Left renal cortex interstitium (tissue), 4 donors: ENCODE results near the gene STPG3. TPM values are rescaled to one million over a fixed set of nuclear protein-coding genes. Genes with fewer than 3 reads are reported as not detected.

Experiments
- DNase-seq, 4 donors: peaks; one replicate each; pipeline ENCODE4 v3.0.0-alpha.2; 2013; ENCODE audit warnings: low read depth in 4 of 4, low spot score in 2 of 4, missing footprints in 1 of 4
- polyA plus RNA-seq, 4 donors: library from polyadenylated mRNA; unstranded; fragments of 120-200 nt; gene quantifications; one replicate each; pipeline ENCODE4 v1.2.1, GENCODE V29; 2013; ENCODE audit not compliant: insufficient read length in 4 of 4

Gene STPG3
- polyA plus RNA-seq, 4 donors, result 1.0 to 3.5 (median 2.3) TPM

DNA sequence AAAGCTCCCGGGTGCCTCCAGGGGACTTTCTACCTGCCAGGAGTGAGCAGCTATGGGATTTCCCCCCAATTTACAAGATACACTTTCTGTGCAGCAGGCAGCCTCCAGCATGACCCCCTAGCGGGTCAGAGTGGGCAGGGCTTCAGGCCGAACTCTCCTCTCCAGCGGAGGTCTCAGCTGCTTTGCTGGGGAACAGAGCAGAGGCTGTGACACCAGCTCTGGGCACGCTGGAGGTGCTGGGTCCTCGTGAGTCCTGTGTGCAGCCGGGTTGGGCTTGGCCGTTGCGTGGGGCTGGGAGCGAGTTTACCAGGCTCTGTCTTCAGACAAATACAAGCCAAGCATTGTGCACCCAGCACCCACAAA is 48.1 kb downstream of the STPG3 start:
- no peak for DNase-seq

DNA sequence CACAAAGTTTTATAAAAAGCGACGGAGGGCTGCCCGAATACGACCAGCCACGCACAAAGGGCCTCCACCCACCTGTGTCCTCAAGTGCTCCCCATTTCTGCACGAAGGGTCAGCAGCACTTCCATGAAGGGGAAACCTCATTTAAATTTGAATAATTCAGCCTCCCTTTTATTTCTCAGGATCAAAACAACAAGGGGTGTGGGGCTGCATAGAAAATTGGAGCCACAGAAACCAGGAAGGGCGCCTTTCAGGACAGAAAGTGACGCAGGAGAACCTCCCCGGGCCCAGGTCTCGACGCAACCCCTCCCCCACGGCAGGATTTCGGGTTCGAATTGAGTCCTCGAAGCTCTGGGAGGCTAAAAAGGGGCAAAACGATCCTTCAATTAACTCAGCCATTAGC is 48.9 kb downstream of the STPG3 start:
- DNase-seq, result no peak

DNA sequence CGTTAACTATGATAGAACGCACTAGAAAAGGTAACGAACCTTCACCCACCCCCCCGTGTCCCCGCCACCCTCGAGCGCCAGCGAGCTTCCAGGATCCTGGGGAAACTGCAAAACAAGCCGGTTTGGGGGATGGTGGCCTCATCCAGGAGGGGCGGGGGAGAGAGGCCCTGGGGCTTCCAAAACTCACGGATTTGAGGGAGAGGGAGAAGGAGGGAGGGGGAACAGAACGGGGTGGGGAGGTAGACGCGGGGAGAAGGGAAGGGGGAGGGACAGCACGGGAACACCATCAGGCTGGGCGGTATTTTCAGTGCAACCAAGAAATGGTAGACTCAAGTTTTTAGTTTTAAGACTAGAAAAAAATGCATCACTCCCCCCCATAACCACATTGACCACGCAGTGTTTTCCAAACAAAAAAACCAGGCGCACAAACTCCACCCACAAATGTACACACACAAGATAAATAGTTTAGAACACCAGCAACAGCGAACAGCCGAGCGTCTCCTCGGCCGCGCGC is 49.5 kb downstream of the STPG3 start:
- no peak for DNase-seq

GRCh38 chr9:137301081-137301947 is 50.2 kb downstream of the STPG3 start:
- DNase-seq, result no peak

GRCh38 chr9:137302118-137302448 is 51.0 kb downstream of the STPG3 start, which contains the start of gene NRARP:
Gene NRARP, minus strand, starts transcription at chr9:137302271. Its CDS starts 343 bp downstream, at chr9:137301928.
- DNase-seq, result no peak

GRCh38 chr9:137302449-137303150 is 51.5 kb downstream of the STPG3 start:
- no peak for DNase-seq

Other genes with a start within 250 kb of the STPG3 start
- gene ABCA2, start 223.0 kb upstream of the STPG3 start, polyA plus RNA-seq, result 10 to 100 TPM; 36.4 to 60.9 (median 55.4) TPM
- gene FUT7, start 219.2 kb upstream of the STPG3 start, polyA plus RNA-seq, result under 1 TPM in 2 of 4 donors, not detected in 2; 0.08 to 0.12 TPM
- gene NPDC1, start 205.1 kb upstream of the STPG3 start, polyA plus RNA-seq, result 10 to 100 TPM; 19.8 to 46.8 (median 34.4) TPM
- gene ENTPD2, start 197.2 kb upstream of the STPG3 start, polyA plus RNA-seq, result 1 to 10 TPM; 2.8 to 6.0 (median 5.1) TPM
- 10 to 100 TPM in 1 of 4 donors, 1 to 10 TPM in 3; 5.5 to 10.0 (median 8.6) TPM for gene SAPCD2, start 180.7 kb upstream of the STPG3 start, polyA plus RNA-seq
- 1 to 10 TPM; 4.2 to 7.4 (median 5.9) TPM for gene UAP1L1, start 173.8 kb upstream of the STPG3 start, polyA plus RNA-seq
- gene MAN1B1, start 164.3 kb upstream of the STPG3 start, polyA plus RNA-seq, result 10 to 100 TPM; 46.5 to 70.7 (median 63.1) TPM
- gene DPP7, start 136.6 kb upstream of the STPG3 start, polyA plus RNA-seq, result 10 to 100 TPM; 14.5 to 31.9 (median 25.1) TPM
- under 1 TPM in 3 of 4 donors, not detected in 1; 0.06 to 0.60 (median 0.20) TPM for gene GRIN1, start 112.1 kb upstream of the STPG3 start, polyA plus RNA-seq
- under 1 TPM in 3 of 4 donors, not detected in 1; 0.12 to 0.29 (median 0.17) TPM for gene LRRC26, start 81.2 kb upstream of the STPG3 start, polyA plus RNA-seq
- under 1 TPM in 1 of 4 donors, not detected in 3; 0.16 TPM for gene TMEM210, start 79.2 kb upstream of the STPG3 start, polyA plus RNA-seq
- gene ANAPC2, start 62.7 kb upstream of the STPG3 start, polyA plus RNA-seq, result 10 to 100 TPM; 31.3 to 56.1 (median 44.4) TPM
- 10 to 100 TPM; 44.5 to 78.1 (median 56.9) TPM for gene SSNA1, start 62.6 kb upstream of the STPG3 start, polyA plus RNA-seq
- gene TPRN, start 50.5 kb upstream of the STPG3 start, polyA plus RNA-seq, result 10 to 100 TPM; 12.8 to 15.4 (median 14.7) TPM
- gene TMEM203, start 45.6 kb upstream of the STPG3 start, polyA plus RNA-seq, result 10 to 100 TPM; 37.2 to 53.2 (median 43.5) TPM
- gene NDOR1, start 45.6 kb upstream of the STPG3 start, polyA plus RNA-seq, result 10 to 100 TPM in 3 of 4 donors, 1 to 10 TPM in 1; 7.0 to 20.2 (median 14.5) TPM
- 10 to 100 TPM in 3 of 4 donors, 1 to 10 TPM in 1; 5.4 to 15.1 (median 13.1) TPM for gene RNF208, start 29.0 kb upstream of the STPG3 start, polyA plus RNA-seq
- gene CYSRT1, start 26.1 kb upstream of the STPG3 start, polyA plus RNA-seq, result 10 to 100 TPM in 2 of 4 donors, 1 to 10 TPM in 2; 5.1 to 20.9 (median 12.5) TPM
- 10 to 100 TPM in 2 of 4 donors, 1 to 10 TPM in 2; 3.6 to 20.1 (median 12.5) TPM for gene RNF224, start 23.8 kb upstream of the STPG3 start, polyA plus RNA-seq
- 10 to 100 TPM in 2 of 4 donors, 1 to 10 TPM in 2; 4.4 to 15.4 (median 8.9) TPM for gene SLC34A3, start 20.4 kb upstream of the STPG3 start, polyA plus RNA-seq
- 100 to 1,000 TPM; 324 to 444 (median 393) TPM for gene TUBB4B, start 10.0 kb upstream of the STPG3 start, polyA plus RNA-seq
- 10 to 100 TPM; 49.5 to 67.0 (median 56.4) TPM for gene NELFB, start 4.0 kb downstream of the STPG3 start, polyA plus RNA-seq
- gene TOR4A, start 26.4 kb downstream of the STPG3 start, polyA plus RNA-seq, result 1 to 10 TPM; 3.9 to 8.5 (median 6.3) TPM
- 1 to 10 TPM; 5.7 to 8.5 (median 8.2) TPM for gene NRARP, start 51.0 kb downstream of the STPG3 start, polyA plus RNA-seq
- gene EXD3, start 171.9 kb downstream of the STPG3 start, polyA plus RNA-seq, result 10 to 100 TPM in 3 of 4 donors, 1 to 10 TPM in 1; 8.1 to 26.1 (median 19.7) TPM
- 10 to 100 TPM in 1 of 4 donors, 1 to 10 TPM in 3; 4.3 to 13.1 (median 9.1) TPM for gene NOXA1, start 172.1 kb downstream of the STPG3 start, polyA plus RNA-seq
- gene ENTPD8, start 190.1 kb downstream of the STPG3 start, polyA plus RNA-seq, result under 1 TPM; 0.35 to 0.74 (median 0.64) TPM
- gene NSMF, start 208.0 kb downstream of the STPG3 start, polyA plus RNA-seq, result 10 to 100 TPM; 48.1 to 52.4 (median 49.4) TPM